Measurements from ENCODE around the gene BRD7. TPM values are rescaled to one million over a fixed set of nuclear protein-coding genes. Genes with fewer than 3 reads are reported as not detected.

The BRD7 gene
- polyA plus RNA-seq, 3 donors = 11.4 to 33.0 (median 21.2) TPM

DNA sequence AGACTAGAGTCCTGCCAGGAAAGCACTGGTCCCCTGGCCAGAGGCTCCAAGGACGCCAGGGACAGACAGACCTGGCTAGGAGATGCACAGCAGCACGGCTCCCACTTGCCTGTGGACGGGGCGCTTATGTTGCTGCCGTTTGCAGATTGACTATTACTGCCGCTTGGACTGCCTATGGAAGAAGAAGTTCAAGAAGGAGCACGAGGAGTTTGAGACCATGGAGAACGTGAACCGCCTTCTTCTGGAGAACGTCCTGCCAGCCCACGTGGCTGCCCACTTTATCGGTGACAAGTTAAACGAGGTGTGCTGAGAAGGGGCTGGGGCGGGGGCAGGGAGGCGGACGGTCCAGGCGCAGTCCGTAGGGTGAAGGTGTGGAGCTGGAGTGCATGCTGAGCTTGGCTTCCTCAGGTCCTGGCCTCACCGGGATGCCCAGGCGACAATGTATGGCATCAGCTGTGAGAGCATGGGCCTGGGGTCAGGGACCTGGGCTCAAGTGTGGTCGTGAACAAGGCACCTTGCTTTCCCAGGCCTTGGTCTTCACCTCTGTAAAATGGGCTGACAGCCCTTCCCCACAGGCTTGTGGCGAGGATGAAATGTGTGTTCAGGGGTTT, 56.8 kb downstream of the BRD7 start:
- Histone ChIP-seq H3K9ac (ENCODE audit: insufficient read depth, low read length, poor library complexity, severe bottlenecking) (no peak overlapping the region), H3K9me3 (replicated peaks in 1 of 2; ENCODE audit: control insufficient read depth in 1 of 2, insufficient read depth in 1 of 2, low read length in 2 of 2) (no peaks in the 10 kb centered on the region), H2AFZ (ENCODE audit: insufficient read depth, low read depth, low read length, poor library complexity, severe bottlenecking) (no peak overlapping the region), H3K79me2 (ENCODE audit: insufficient read depth, low read length) (peaks cover 37% of the 10 kb centered on the region), H3K4me1 (ENCODE audit: control insufficient read depth in 1 of 2, insufficient read depth in 2 of 2, low read length in 2 of 2) (peaks cover 21 to 22% of the 10 kb centered on the region in 2 donors), H3K4me2 (replicated peaks; ENCODE audit: extremely low read depth, low read length, poor library complexity, severe bottlenecking) (no peak overlapping the region), H3K27ac (ENCODE audit: low read depth in 1 of 2, low read length in 2 of 2) (peak overlapping the region; percentile 48 to 80), H3K4me3 (replicated peaks in 1 of 3; ENCODE audit: low read depth in 2 of 3, low read length in 3 of 3) (no peak overlapping the region), H4K20me1 (ENCODE audit: insufficient read depth, low read length) (peaks cover 100% of the 10 kb centered on the region), H3K36me3 (replicated peaks in 1 of 2; ENCODE audit: control insufficient read depth in 1 of 2, insufficient read depth in 2 of 2, low read length in 2 of 2) (peaks cover 90 to 100% of the 10 kb centered on the region in 2 donors), H3K27me3 (ENCODE audit: control insufficient read depth in 2 of 2, insufficient read depth in 2 of 2, low read length in 2 of 2) (no peaks in the 10 kb centered on the region)
- H3K9me3 Mint-ChIP-seq = no peaks in the 10 kb centered on the region
- H3K27me3 Mint-ChIP-seq (ENCODE audit: low read depth in 3 of 3) = peaks cover 0 to under 1% (median 0%) of the 10 kb centered on the region in 3 donors
- H3K27ac Mint-ChIP-seq = peak overlapping the region; percentile 82 to 94 (median 90)
- DNase-seq = no peak
- 94% methylated on average over 21 of the region's 22 CpGs for WGBS (ENCODE audit: insufficient coverage)
- peaks cover 29% of the 10 kb centered on the region for H3K4me1 Mint-ChIP-seq
- intact Hi-C loops (cut with micrococcal nuclease) = no loop called here
- H3K36me3 Mint-ChIP-seq = peaks cover 84 to 99% of the 10 kb centered on the region in 2 donors
- TF ChIP-seq, protein P1, sequence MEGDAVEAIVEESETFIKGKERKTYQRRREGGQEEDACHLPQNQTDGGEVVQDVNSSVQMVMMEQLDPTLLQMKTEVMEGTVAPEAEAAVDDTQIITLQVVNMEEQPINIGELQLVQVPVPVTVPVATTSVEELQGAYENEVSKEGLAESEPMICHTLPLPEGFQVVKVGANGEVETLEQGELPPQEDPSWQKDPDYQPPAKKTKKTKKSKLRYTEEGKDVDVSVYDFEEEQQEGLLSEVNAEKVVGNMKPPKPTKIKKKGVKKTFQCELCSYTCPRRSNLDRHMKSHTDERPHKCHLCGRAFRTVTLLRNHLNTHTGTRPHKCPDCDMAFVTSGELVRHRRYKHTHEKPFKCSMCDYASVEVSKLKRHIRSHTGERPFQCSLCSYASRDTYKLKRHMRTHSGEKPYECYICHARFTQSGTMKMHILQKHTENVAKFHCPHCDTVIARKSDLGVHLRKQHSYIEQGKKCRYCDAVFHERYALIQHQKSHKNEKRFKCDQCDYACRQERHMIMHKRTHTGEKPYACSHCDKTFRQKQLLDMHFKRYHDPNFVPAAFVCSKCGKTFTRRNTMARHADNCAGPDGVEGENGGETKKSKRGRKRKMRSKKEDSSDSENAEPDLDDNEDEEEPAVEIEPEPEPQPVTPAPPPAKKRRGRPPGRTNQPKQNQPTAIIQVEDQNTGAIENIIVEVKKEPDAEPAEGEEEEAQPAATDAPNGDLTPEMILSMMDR (IDR thresholded peaks at IDR 0.05) = no peak
- H3K4me3 Mint-ChIP-seq = no peak overlapping the region

DNA sequence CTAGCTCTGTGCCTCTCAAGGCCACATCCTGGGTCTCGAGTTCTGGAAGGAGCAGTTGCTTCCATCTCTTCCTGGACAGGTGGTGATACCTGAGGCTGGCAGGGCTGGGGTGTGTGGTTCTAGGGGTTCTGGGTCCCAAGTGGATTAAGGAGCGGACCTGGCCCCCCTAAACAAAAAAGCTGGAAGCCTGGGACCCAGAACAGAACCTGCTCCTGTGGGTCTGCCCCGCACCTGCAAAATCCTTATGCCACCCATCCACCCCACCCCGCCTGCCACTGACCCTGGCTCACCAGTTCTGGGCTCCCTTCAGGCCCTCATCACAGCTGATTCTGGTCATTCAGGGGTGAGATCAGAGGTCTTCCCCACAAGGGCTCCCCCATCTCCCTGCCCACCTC, 57.7 kb downstream of the BRD7 start:
- TF ChIP-seq, protein P1 (IDR thresholded peaks at IDR 0.05) = no peak
- peak overlapping the region in 1 of 2 donors; percentile 62 for H3K27ac ChIP-seq (ENCODE audit: low read depth in 1 of 2, low read length in 2 of 2)
- H2AFZ ChIP-seq (ENCODE audit: insufficient read depth, low read depth, low read length, poor library complexity, severe bottlenecking) = no peak overlapping the region
- H3K27me3 Mint-ChIP-seq (ENCODE audit: low read depth in 3 of 3) = peaks cover 0 to 2% (median 1%) of the 10 kb centered on the region in 3 donors
- DNase-seq = no peak
- no peak overlapping the region for H3K4me3 ChIP-seq (replicated peaks in 1 of 3; ENCODE audit: low read depth in 2 of 3, low read length in 3 of 3)
- no peaks in the 10 kb centered on the region for H3K27me3 ChIP-seq (ENCODE audit: control insufficient read depth in 2 of 2, insufficient read depth in 2 of 2, low read length in 2 of 2)
- peaks cover 37% of the 10 kb centered on the region for H3K79me2 ChIP-seq (ENCODE audit: insufficient read depth, low read length)
- intact Hi-C loops (cut with micrococcal nuclease) = no loop called here
- WGBS (ENCODE audit: insufficient coverage) = 96% methylated on average over 3 of the region's 4 CpGs
- peaks cover 90 to 100% of the 10 kb centered on the region in 2 donors for H3K36me3 ChIP-seq (replicated peaks in 1 of 2; ENCODE audit: control insufficient read depth in 1 of 2, insufficient read depth in 2 of 2, low read length in 2 of 2)
- H3K4me2 ChIP-seq (replicated peaks; ENCODE audit: extremely low read depth, low read length, poor library complexity, severe bottlenecking) = no peak overlapping the region
- peaks cover 81 to 98% of the 10 kb centered on the region in 2 donors for H3K36me3 Mint-ChIP-seq
- H3K9me3 ChIP-seq (replicated peaks in 1 of 2; ENCODE audit: control insufficient read depth in 1 of 2, insufficient read depth in 1 of 2, low read length in 2 of 2) = no peaks in the 10 kb centered on the region
- no peak overlapping the region for H3K9ac ChIP-seq (ENCODE audit: insufficient read depth, low read length, poor library complexity, severe bottlenecking)
- peaks cover 21 to 22% of the 10 kb centered on the region in 2 donors for H3K4me1 ChIP-seq (ENCODE audit: control insufficient read depth in 1 of 2, insufficient read depth in 2 of 2, low read length in 2 of 2)
- peak overlapping the region in 5 of 7 donors; percentile 24 to 77 (median 62) for H3K27ac Mint-ChIP-seq
- H3K4me3 Mint-ChIP-seq = no peak overlapping the region
- H3K9me3 Mint-ChIP-seq = no peaks in the 10 kb centered on the region
- H4K20me1 ChIP-seq (ENCODE audit: insufficient read depth, low read length) = peaks cover 100% of the 10 kb centered on the region
- peaks cover 29% of the 10 kb centered on the region for H3K4me1 Mint-ChIP-seq
